Liver (tissue), 3 donors: ENCODE measurements around the gene TANGO2.

Experiments
- FOXA1 ChIP-seq: IDR thresholded peaks from 2 replicates; pipeline ENCODE4 v1.6.1; 2016; ENCODE audit warnings: antibody characterized with exemption
- GABPA ChIP-seq, 2 donors: IDR thresholded peaks in 1 of 2; conservative IDR thresholded peaks in 1 of 2; 2 replicates each; pipeline ENCODE4 v1.6.1; 2016; ENCODE audit warnings: antibody characterized with exemption in 2 of 2, mild to moderate bottlenecking in 1 of 2, moderate library complexity in 1 of 2
- HNF4A ChIP-seq, 2 donors: conservative IDR thresholded peaks; 2 replicates each; pipeline ENCODE4 v1.6.1; 2016; ENCODE audit warnings: antibody characterized with exemption in 2 of 2, mild to moderate bottlenecking in 2 of 2
- JUND ChIP-seq, 2 donors: IDR thresholded peaks; 2 replicates each; pipeline ENCODE4 v1.6.1; 2016; ENCODE audit warnings: antibody characterized with exemption in 2 of 2
- TAF1 ChIP-seq: conservative IDR thresholded peaks from 2 replicates; pipeline ENCODE4 v1.6.1; 2016; ENCODE audit warnings: antibody characterized with exemption, mild to moderate bottlenecking
- YY1 ChIP-seq: IDR thresholded peaks from 2 replicates; pipeline ENCODE4 v1.6.1; 2016; ENCODE audit warnings: antibody characterized with exemption, mild to moderate bottlenecking
- ZBTB33 ChIP-seq: IDR thresholded peaks from 2 replicates; pipeline ENCODE4 v1.6.1; 2016; ENCODE audit warnings: antibody characterized with exemption
- TF ChIP-seq, protein P1 (sequence below): fragments of 150-350 bp; IDR thresholded peaks from 2 replicates; pipeline ENCODE4 v1.5.1; 2017; ENCODE audit warnings: improper control_type of control experiment, low read depth, low read length; ENCODE audit not compliant: missing input control
- TF ChIP-seq, protein P2 (sequence below): IDR thresholded peaks from 2 replicates; pipeline ENCODE4 v1.6.1; 2016; ENCODE audit warnings: antibody characterized with exemption
- TF ChIP-seq, protein P3 (sequence below): IDR thresholded peaks from 2 replicates; pipeline ENCODE4 v1.6.1; 2016; ENCODE audit warnings: antibody characterized with exemption, mild to moderate bottlenecking
- donor health status: healthy.
- donor health status: healthy.

GRCh38 chr22:20113551-20114310 is 92.8 kb downstream of the TANGO2 start:
- TF ChIP-seq, protein P1, sequence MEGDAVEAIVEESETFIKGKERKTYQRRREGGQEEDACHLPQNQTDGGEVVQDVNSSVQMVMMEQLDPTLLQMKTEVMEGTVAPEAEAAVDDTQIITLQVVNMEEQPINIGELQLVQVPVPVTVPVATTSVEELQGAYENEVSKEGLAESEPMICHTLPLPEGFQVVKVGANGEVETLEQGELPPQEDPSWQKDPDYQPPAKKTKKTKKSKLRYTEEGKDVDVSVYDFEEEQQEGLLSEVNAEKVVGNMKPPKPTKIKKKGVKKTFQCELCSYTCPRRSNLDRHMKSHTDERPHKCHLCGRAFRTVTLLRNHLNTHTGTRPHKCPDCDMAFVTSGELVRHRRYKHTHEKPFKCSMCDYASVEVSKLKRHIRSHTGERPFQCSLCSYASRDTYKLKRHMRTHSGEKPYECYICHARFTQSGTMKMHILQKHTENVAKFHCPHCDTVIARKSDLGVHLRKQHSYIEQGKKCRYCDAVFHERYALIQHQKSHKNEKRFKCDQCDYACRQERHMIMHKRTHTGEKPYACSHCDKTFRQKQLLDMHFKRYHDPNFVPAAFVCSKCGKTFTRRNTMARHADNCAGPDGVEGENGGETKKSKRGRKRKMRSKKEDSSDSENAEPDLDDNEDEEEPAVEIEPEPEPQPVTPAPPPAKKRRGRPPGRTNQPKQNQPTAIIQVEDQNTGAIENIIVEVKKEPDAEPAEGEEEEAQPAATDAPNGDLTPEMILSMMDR, result no peak
- TF ChIP-seq YY1 (no peak), GABPA (IDR thresholded peaks at IDR 0.05 in 1 of 2, conservative IDR thresholded peaks at IDR 0.05 in 1 of 2) (no peak), HNF4A (conservative IDR thresholded peaks at IDR 0.05) (no peak), FOXA1 (no peak), ZBTB33 (no peak), JUND (IDR thresholded peaks at IDR 0.05) (no peak), TAF1 (no peak)
- TF ChIP-seq, protein P2, sequence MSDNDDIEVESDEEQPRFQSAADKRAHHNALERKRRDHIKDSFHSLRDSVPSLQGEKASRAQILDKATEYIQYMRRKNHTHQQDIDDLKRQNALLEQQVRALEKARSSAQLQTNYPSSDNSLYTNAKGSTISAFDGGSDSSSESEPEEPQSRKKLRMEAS, result no peak
- TF ChIP-seq, protein P3, sequence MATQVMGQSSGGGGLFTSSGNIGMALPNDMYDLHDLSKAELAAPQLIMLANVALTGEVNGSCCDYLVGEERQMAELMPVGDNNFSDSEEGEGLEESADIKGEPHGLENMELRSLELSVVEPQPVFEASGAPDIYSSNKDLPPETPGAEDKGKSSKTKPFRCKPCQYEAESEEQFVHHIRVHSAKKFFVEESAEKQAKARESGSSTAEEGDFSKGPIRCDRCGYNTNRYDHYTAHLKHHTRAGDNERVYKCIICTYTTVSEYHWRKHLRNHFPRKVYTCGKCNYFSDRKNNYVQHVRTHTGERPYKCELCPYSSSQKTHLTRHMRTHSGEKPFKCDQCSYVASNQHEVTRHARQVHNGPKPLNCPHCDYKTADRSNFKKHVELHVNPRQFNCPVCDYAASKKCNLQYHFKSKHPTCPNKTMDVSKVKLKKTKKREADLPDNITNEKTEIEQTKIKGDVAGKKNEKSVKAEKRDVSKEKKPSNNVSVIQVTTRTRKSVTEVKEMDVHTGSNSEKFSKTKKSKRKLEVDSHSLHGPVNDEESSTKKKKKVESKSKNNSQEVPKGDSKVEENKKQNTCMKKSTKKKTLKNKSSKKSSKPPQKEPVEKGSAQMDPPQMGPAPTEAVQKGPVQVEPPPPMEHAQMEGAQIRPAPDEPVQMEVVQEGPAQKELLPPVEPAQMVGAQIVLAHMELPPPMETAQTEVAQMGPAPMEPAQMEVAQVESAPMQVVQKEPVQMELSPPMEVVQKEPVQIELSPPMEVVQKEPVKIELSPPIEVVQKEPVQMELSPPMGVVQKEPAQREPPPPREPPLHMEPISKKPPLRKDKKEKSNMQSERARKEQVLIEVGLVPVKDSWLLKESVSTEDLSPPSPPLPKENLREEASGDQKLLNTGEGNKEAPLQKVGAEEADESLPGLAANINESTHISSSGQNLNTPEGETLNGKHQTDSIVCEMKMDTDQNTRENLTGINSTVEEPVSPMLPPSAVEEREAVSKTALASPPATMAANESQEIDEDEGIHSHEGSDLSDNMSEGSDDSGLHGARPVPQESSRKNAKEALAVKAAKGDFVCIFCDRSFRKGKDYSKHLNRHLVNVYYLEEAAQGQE, result no peak
